Vagina (tissue), 2 donors: Measurements from ENCODE around the gene OSBP2. TPM values are rescaled to one million over a fixed set of nuclear protein-coding genes. Genes with fewer than 3 reads are reported as not detected.

Experiments used
- DNase-seq, 2 donors: peaks; one replicate each; pipeline ENCODE4 v3.0.0-alpha.2; 2017; ENCODE audit errors: extremely low spot score in 2 of 2
- H3K27ac ChIP-seq: fragments of 200-600 bp; sonication (generic); one replicate; pipeline ENCODE4 v1.5.1; 2019
- H3K27me3 ChIP-seq: fragments of 200-600 bp; sonication (generic); one replicate; pipeline ENCODE4 v1.5.1; 2019
- H3K36me3 ChIP-seq, 2 donors: fragments of 200-600 bp; sonication (generic); one replicate each; pipeline ENCODE4 v1.5.1; 2017 to 2019
- H3K4me1 ChIP-seq: fragments of 200-600 bp; sonication (generic); one replicate; pipeline ENCODE4 v1.5.1; 2019
- H3K4me3 ChIP-seq, 2 donors: fragments of 200-600 bp; sonication (generic); 1 replicate in 1 of 2; 2 replicates in 1 of 2; pipeline ENCODE4 v1.5.1; 2016 to 2019
- H3K9me3 ChIP-seq: fragments of 200-600 bp; sonication (generic); one replicate; pipeline ENCODE4 v1.5.1; 2019
- CTCF ChIP-seq, 3 experiments: fragments of 450-650 bp in 2 of 3; fragments of 200-600 bp in 1 of 3; sonication (generic) in 1 of 3; IDR thresholded peaks; one replicate each; pipeline ENCODE4 v1.5.1; 2017 to 2019; ENCODE audit warnings: antibody characterized with exemption in 3 of 3, mild to moderate bottlenecking in 2 of 3, moderate library complexity in 2 of 3
- POLR2A ChIP-seq, 2 donors: fragments of 450-650 bp; IDR thresholded peaks; one replicate each; pipeline ENCODE4 v1.6.1; 2017; ENCODE audit warnings: antibody characterized with exemption in 2 of 2, mild to moderate bottlenecking in 2 of 2, moderate library complexity in 2 of 2
- POLR2AphosphoS5 ChIP-seq, 2 donors: sonication (generic); formaldehyde crosslinking; IDR thresholded peaks; one replicate each; pipeline ENCODE4 v1.9.0; 2017; ENCODE audit warnings: antibody characterized with exemption in 2 of 2, mild to moderate bottlenecking in 2 of 2, low read depth in 1 of 2; ENCODE audit not compliant: insufficient read depth in 1 of 2
- intact Hi-C: fragments of 100-400 bp; cut with DNase I; formaldehyde crosslinking; loops from one replicate; pipeline ENCODE4 v1.15.1; 2023
- total RNA-seq: library from RNA; depleted of rRNA; stranded (reverse); fragments of >200 nt; gene quantifications from one replicate; pipeline ENCODE4 v1.2.3, GENCODE V29; 2016

The OSBP2 gene
- total RNA-seq, 1 donor from 2014 or later: 3.7 TPM

- intact Hi-C loops: no loop called here
- no peaks in the 10 kb centered on the region for H3K9me3 ChIP-seq
- DNase-seq: no peak
- no peaks in the 10 kb centered on the region for H3K36me3 ChIP-seq
- TF ChIP-seq CTCF (IDR thresholded peaks at IDR 0.05) (no peak), POLR2AphosphoS5 (IDR thresholded peaks at IDR 0.05; ENCODE audit: insufficient read depth in 1 of 2, low read depth in 1 of 2) (no peak), POLR2A (IDR thresholded peaks at IDR 0.05) (no peak)
- H3K27me3 ChIP-seq: no peaks in the 10 kb centered on the region
- no peaks in the 10 kb centered on the region for H3K4me1 ChIP-seq
- no peak overlapping the region for H3K27ac ChIP-seq
- no peak overlapping the region for H3K4me3 ChIP-seq
Measured at GRCh38 chr22:30889268-30889995, 194.8 kb downstream of the OSBP2 start.

- intact Hi-C loops: no loop called here
- Histone ChIP-seq H3K27ac (no peak overlapping the region), H3K36me3 (no peaks in the 10 kb centered on the region), H3K4me3 (no peak overlapping the region), H3K27me3 (no peaks in the 10 kb centered on the region), H3K4me1 (no peaks in the 10 kb centered on the region), H3K9me3 (no peaks in the 10 kb centered on the region)
- no peak for DNase-seq
- TF ChIP-seq POLR2AphosphoS5 (IDR thresholded peaks at IDR 0.05; ENCODE audit: insufficient read depth in 1 of 2, low read depth in 1 of 2) (no peak), CTCF (IDR thresholded peaks at IDR 0.05) (no peak), POLR2A (IDR thresholded peaks at IDR 0.05) (no peak)
Measured at GRCh38 chr22:30889996-30890480, 195.4 kb downstream of the OSBP2 start.

- Histone ChIP-seq H3K36me3 (no peaks in the 10 kb centered on the region), H3K27me3 (no peaks in the 10 kb centered on the region), H3K4me1 (no peaks in the 10 kb centered on the region), H3K4me3 (no peak overlapping the region), H3K27ac (no peak overlapping the region), H3K9me3 (no peaks in the 10 kb centered on the region)
- no peak for TF ChIP-seq POLR2AphosphoS5 (IDR thresholded peaks at IDR 0.05; ENCODE audit: insufficient read depth in 1 of 2, low read depth in 1 of 2)
- peak in 2 of 3 experiments; percentile 34 to 54 for TF ChIP-seq CTCF (IDR thresholded peaks at IDR 0.05)
- TF ChIP-seq POLR2A (IDR thresholded peaks at IDR 0.05): no peak
- no peak for DNase-seq
- intact Hi-C loops: no loop called here
Measured at GRCh38 chr22:30890686-30891442, 196.2 kb downstream of the OSBP2 start.

- intact Hi-C loops: no loop called here
- H3K4me1 ChIP-seq: no peaks in the 10 kb centered on the region
- no peak overlapping the region for H3K4me3 ChIP-seq
- no peaks in the 10 kb centered on the region for H3K36me3 ChIP-seq
- no peak for TF ChIP-seq CTCF (IDR thresholded peaks at IDR 0.05)
- TF ChIP-seq POLR2AphosphoS5 (IDR thresholded peaks at IDR 0.05; ENCODE audit: insufficient read depth in 1 of 2, low read depth in 1 of 2): no peak
- TF ChIP-seq POLR2A (IDR thresholded peaks at IDR 0.05): no peak
- H3K27ac ChIP-seq: no peak overlapping the region
- no peak for DNase-seq
- H3K27me3 ChIP-seq: no peaks in the 10 kb centered on the region
- H3K9me3 ChIP-seq: no peaks in the 10 kb centered on the region
Measured at GRCh38 chr22:30891443-30891755, 196.7 kb downstream of the OSBP2 start.

GRCh38 chr22:30891781-30892180 lies 197.1 kb downstream of the OSBP2 start:
- H3K4me3 ChIP-seq: no peak overlapping the region
- no peaks in the 10 kb centered on the region for H3K27me3 ChIP-seq
- no peaks in the 10 kb centered on the region for H3K4me1 ChIP-seq
- H3K27ac ChIP-seq: no peak overlapping the region
- no peak for DNase-seq
- no peaks in the 10 kb centered on the region for H3K9me3 ChIP-seq
- intact Hi-C loops: no loop called here
- TF ChIP-seq POLR2AphosphoS5 (IDR thresholded peaks at IDR 0.05; ENCODE audit: insufficient read depth in 1 of 2, low read depth in 1 of 2): no peak
- no peak for TF ChIP-seq POLR2A (IDR thresholded peaks at IDR 0.05)
- no peak for TF ChIP-seq CTCF (IDR thresholded peaks at IDR 0.05)
- no peaks in the 10 kb centered on the region for H3K36me3 ChIP-seq
